ENCODE data around the gene C1orf226.
"Not testable (repeated sequence)": the region's sequence is repeated elsewhere in the genome, so short reads cannot be mapped to it uniquely, and the experiment has no call there.

C1orf226 gene

DNA sequence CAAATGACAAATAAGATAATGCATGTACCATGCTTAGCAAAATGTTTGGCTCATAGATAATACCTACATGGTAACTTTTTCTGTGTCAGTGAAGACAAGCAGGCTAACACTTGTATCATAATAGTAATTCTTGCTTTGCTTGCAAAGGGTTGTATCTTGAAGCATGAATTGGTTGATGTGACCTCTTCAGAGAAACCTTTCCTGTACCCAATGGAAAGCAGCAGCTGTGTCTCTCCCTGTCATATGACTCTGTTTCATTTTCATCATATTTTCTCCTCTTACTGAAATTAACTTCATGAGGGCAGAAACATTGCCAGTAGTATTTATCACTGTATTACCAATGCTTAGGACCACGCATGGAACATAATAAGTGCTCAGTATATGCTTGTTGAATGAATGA, 26.0 kb downstream of the C1orf226 start:
- TF ChIP-seq ZFX (IDR thresholded peaks at IDR 0.05; ENCODE audit: borderline replicate concordance): no peak
- TF ChIP-seq, protein P1, sequence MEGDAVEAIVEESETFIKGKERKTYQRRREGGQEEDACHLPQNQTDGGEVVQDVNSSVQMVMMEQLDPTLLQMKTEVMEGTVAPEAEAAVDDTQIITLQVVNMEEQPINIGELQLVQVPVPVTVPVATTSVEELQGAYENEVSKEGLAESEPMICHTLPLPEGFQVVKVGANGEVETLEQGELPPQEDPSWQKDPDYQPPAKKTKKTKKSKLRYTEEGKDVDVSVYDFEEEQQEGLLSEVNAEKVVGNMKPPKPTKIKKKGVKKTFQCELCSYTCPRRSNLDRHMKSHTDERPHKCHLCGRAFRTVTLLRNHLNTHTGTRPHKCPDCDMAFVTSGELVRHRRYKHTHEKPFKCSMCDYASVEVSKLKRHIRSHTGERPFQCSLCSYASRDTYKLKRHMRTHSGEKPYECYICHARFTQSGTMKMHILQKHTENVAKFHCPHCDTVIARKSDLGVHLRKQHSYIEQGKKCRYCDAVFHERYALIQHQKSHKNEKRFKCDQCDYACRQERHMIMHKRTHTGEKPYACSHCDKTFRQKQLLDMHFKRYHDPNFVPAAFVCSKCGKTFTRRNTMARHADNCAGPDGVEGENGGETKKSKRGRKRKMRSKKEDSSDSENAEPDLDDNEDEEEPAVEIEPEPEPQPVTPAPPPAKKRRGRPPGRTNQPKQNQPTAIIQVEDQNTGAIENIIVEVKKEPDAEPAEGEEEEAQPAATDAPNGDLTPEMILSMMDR (IDR thresholded peaks at IDR 0.05): no peak
- no peak overlapping the region for H3K27ac ChIP-seq

DNA sequence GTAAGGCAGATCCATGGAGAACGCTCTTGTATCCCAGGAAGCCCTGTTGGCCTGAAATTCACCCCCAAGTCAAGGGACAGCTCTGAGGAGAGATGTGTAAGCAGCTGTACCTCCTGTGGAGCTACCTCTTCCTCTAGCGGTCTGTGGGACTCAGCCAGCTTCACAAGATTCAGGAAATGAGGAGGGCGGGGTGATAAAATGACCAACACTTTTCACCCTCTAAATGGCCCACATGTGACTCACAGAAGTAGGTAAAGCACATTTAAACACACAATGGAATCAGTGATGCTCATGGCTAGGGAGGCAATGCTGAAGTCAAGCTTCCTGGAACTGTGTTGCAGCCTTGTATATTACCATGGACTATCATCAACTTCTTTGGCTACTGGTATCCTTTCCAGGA, 30.5 kb downstream of the C1orf226 start, which contains the start of gene SH2D1B:
Gene SH2D1B, minus strand, starts transcription at position 135 of the 400 bp plus-strand sequence. Its CDS starts 120 bp downstream, at position 15.
- no peak within 1 kb of the TSS for H3K27ac ChIP-seq
- TF ChIP-seq ZFX (IDR thresholded peaks at IDR 0.05; ENCODE audit: borderline replicate concordance): no peak
- TF ChIP-seq, protein P1 (IDR thresholded peaks at IDR 0.05): no peak

DNA sequence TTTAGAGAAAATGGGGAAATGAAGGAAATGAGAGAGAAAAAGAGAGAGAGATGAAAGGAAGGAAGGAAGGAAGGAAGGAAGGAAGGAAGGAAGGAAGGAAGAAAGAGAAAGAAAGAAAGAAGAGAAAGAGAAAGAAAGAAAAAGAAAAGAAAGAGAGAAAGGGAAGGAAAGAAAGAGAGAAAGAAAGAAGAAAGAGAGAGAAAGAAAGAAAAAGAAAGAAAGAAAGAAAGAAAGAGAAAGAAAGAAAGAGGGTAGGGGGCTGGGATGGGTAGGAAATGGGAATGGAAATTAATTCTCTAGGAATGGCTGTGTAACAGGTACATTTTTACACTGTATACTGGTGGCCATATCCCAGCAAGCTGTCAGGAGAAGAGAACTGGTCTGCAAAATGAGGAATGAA, 34.7 kb downstream of the C1orf226 start:
- no peak overlapping the region for H3K27ac ChIP-seq
- TF ChIP-seq, protein P1 (IDR thresholded peaks at IDR 0.05): no peak
- no peak for TF ChIP-seq ZFX (IDR thresholded peaks at IDR 0.05; ENCODE audit: borderline replicate concordance)

DNA sequence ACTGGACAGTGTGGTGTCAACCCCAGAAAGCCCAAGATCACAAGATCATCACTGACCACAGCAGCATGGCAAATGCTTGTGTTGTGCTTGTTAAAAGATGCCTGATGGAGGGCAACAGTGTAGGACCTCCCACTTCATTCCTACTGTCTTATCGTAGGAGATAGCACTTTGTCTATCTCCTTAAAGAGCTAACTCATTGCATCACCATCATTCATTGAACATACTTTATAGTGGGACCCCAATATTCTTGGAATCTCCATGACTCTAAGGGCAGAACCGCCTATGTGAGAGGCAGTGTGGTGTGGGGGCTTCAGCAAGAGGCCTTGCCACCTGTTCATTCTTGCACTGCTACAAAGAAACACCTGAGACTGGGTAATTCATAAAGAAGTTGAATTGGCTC, 35.4 kb downstream of the C1orf226 start:
- TF ChIP-seq, protein P1 (IDR thresholded peaks at IDR 0.05): no peak
- no peak for TF ChIP-seq ZFX (IDR thresholded peaks at IDR 0.05; ENCODE audit: borderline replicate concordance)
- no peak overlapping the region for H3K27ac ChIP-seq

DNA sequence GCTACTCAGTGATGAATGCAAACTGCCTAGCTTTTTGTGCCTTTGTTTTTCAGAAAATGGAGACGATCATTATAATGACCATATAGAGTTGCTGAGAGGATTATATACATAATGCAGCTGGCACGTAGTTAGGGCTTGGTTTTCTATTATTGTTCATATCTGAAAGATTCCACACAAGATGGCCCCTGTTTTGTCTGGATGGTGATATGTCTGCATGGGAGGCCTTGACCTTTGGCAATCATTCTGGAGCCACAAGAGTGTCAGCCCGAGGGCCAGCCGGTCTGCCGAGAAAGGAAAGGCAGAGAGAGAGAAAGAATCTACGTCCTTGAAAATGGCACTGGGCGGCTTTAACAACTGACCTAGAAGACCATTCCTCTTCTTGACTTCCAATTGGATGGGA, 36.1 kb downstream of the C1orf226 start:
- no peak for TF ChIP-seq ZFX (IDR thresholded peaks at IDR 0.05; ENCODE audit: borderline replicate concordance)
- TF ChIP-seq, protein P1 (IDR thresholded peaks at IDR 0.05): no peak
- no peak overlapping the region for H3K27ac ChIP-seq

DNA sequence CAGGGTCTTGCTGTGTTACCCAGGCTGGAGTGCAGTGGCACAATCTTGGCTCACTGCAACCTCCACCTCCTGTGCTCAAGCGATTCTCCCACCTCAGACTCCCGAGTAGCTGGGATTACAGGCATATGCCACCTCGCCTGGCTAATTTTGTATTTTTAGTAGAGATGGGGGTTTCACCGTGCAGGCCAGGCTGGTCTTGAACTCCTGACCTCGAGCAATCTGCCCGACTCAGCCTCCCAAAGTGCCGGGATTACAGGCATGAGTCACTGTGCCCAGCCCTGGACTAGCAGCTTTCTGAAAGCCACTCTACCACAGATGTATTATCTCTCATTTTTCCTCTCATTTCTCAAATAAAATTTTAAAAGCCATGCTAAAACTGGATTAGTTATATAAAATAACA, 37.1 kb downstream of the C1orf226 start:
- H3K27ac ChIP-seq: not testable (repeated sequence)

DNA sequence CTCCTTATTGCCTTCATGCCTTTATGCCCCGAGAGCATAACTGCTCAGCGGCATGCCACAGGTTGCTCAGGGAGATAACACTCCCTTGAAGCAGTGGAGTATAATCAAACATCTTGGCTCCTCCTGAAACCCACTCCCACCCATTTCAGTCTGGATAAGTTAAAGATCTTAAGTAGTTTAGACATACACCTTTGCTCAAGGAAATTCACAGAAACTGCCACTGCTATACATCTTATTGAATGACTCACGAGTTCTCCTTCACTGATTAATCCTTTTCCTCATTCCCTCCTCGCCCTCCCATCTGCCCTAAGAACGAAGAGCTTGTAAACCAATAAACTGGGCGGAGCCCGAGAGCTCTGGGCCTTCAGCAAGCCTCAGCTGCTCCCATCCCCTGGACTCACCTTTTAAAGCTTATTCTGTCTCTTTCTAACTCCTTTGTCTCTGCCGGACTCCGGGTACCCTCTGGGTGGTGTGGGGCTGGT, 38.0 kb downstream of the C1orf226 start:
- not testable (repeated sequence) for H3K27ac ChIP-seq

DNA sequence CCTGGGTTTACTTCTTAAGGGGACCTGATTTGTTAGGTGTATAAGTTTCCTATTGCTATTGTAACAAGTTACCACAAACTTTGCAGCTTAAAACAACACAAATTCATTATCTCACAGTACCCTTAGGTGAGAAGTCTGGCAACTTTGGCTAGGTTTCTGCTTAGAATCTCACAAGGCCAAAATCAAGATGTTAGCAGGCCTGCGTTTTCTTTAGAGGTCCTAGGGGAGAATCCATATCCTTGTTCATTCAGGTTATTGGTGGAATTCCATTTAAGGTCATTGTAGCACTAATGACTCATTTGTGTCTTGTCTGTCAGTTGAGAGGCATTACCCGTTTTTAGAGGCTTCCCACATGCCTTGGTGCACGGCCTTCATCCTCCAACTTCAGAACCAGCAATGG, 38.6 kb downstream of the C1orf226 start:
- TF ChIP-seq, protein P1 (IDR thresholded peaks at IDR 0.05): no peak
- TF ChIP-seq ZFX (IDR thresholded peaks at IDR 0.05; ENCODE audit: borderline replicate concordance): no peak
- H3K27ac ChIP-seq: no peak overlapping the region

Data from 22Rv1 (cell line).